IPS-18a (cell line): Measurements from ENCODE around the gene SLC4A1.
A peak's percentile ranks its signal among the peaks of the same experiment; 100 is the strongest.

ENCODE experiments used
- H3K27ac ChIP-seq: one replicate; pipeline ENCODE4 v1.5.1; 2013; ENCODE audit warnings: low read length
- H3K27me3 ChIP-seq: one replicate; pipeline ENCODE4 v1.6.1; 2013; ENCODE audit warnings: mild to moderate bottlenecking, low read length; ENCODE audit not compliant: control insufficient read depth, insufficient read depth
- H3K36me3 ChIP-seq: one replicate; pipeline ENCODE4 v1.6.1; 2013; ENCODE audit warnings: low read depth, low read length; ENCODE audit not compliant: control insufficient read depth
- H3K4me1 ChIP-seq: one replicate; pipeline ENCODE4 v1.6.1; 2013; ENCODE audit warnings: low read depth, low read length; ENCODE audit not compliant: control insufficient read depth
- H3K4me3 ChIP-seq: one replicate; pipeline ENCODE4 v1.5.1; 2013; ENCODE audit warnings: low read length
- H3K9ac ChIP-seq: one replicate; pipeline ENCODE4 v1.6.1; 2013; ENCODE audit warnings: mild to moderate bottlenecking, low read length, moderate library complexity
- H3K9me3 ChIP-seq: one replicate; pipeline ENCODE4 v1.6.1; 2013; ENCODE audit warnings: low read depth, low read length; ENCODE audit not compliant: control insufficient read depth

Gene SLC4A1

GRCh38 chr17:44207319-44207718 lies 60.6 kb downstream of the SLC4A1 start:
- peaks cover 3% of the 10 kb centered on the region for H3K4me1 ChIP-seq
- H3K9me3 ChIP-seq = no peaks in the 10 kb centered on the region
- H3K27me3 ChIP-seq = no peaks in the 10 kb centered on the region
- no peak overlapping the region for H3K27ac ChIP-seq
- H3K36me3 ChIP-seq = peaks cover 40% of the 10 kb centered on the region
- no peak overlapping the region for H3K4me3 ChIP-seq
- no peak overlapping the region for H3K9ac ChIP-seq

GRCh38 chr17:44206825-44207155 lies 61.1 kb downstream of the SLC4A1 start:
- H3K4me1 ChIP-seq = peaks cover 3% of the 10 kb centered on the region
- no peak overlapping the region for H3K9ac ChIP-seq
- no peaks in the 10 kb centered on the region for H3K27me3 ChIP-seq
- H3K27ac ChIP-seq = no peak overlapping the region
- H3K9me3 ChIP-seq = no peaks in the 10 kb centered on the region
- peaks cover 39% of the 10 kb centered on the region for H3K36me3 ChIP-seq
- H3K4me3 ChIP-seq = no peak overlapping the region

GRCh38 chr17:44205962-44206824 lies 61.7 kb downstream of the SLC4A1 start:
- peaks cover 33% of the 10 kb centered on the region for H3K36me3 ChIP-seq
- H3K9me3 ChIP-seq = no peaks in the 10 kb centered on the region
- H3K9ac ChIP-seq = no peak overlapping the region

GRCh38 chr17:44204441-44204882 lies 63.5 kb downstream of the SLC4A1 start:
- no peak overlapping the region for H3K4me3 ChIP-seq
- H3K9ac ChIP-seq = no peak overlapping the region
- no peak overlapping the region for H3K27ac ChIP-seq
- H3K27me3 ChIP-seq = no peaks in the 10 kb centered on the region
- H3K9me3 ChIP-seq = no peaks in the 10 kb centered on the region
- peaks cover 25% of the 10 kb centered on the region for H3K36me3 ChIP-seq
- peaks cover 7% of the 10 kb centered on the region for H3K4me1 ChIP-seq

More at GRCh38 chr17:44205962-44206824, 61.7 kb downstream of the SLC4A1 start:
- H3K27me3 ChIP-seq = no peaks in the 10 kb centered on the region
- no peak overlapping the region for H3K27ac ChIP-seq
- no peak overlapping the region for H3K4me3 ChIP-seq
- peaks cover 5% of the 10 kb centered on the region for H3K4me1 ChIP-seq

GRCh38 chr17:44203731-44204440 lies 64.0 kb downstream of the SLC4A1 start:
- no peak overlapping the region for H3K27ac ChIP-seq
- H3K27me3 ChIP-seq = no peaks in the 10 kb centered on the region
- peaks cover 7% of the 10 kb centered on the region for H3K4me1 ChIP-seq
- no peak overlapping the region for H3K4me3 ChIP-seq
- H3K36me3 ChIP-seq = peaks cover 19% of the 10 kb centered on the region
- no peak overlapping the region for H3K9ac ChIP-seq
- H3K9me3 ChIP-seq = no peaks in the 10 kb centered on the region

- peaks cover 13% of the 10 kb centered on the region for H3K4me1 ChIP-seq
- no peak overlapping the region for H3K27ac ChIP-seq
- H3K9ac ChIP-seq = no peak overlapping the region
- H3K9me3 ChIP-seq = no peaks in the 10 kb centered on the region
- H3K27me3 ChIP-seq = no peaks in the 10 kb centered on the region
- no peak overlapping the region for H3K4me3 ChIP-seq
- peaks cover 9% of the 10 kb centered on the region for H3K36me3 ChIP-seq
Measured at GRCh38 chr17:44202756-44203155, 65.2 kb downstream of the SLC4A1 start.

GRCh38 chr17:44200478-44201155 lies 67.3 kb downstream of the SLC4A1 start:
- Histone ChIP-seq H3K27ac (peak overlapping the region; percentile 74), H3K9me3 (no peaks in the 10 kb centered on the region), H3K27me3 (no peaks in the 10 kb centered on the region), H3K9ac (peak overlapping the region; percentile 70), H3K36me3 (peaks cover 15% of the 10 kb centered on the region), H3K4me3 (peak overlapping the region; percentile 68), H3K4me1 (peaks cover 13% of the 10 kb centered on the region)

GRCh38 chr17:44199553-44200477 lies 68.1 kb downstream of the SLC4A1 start, which contains the start of gene ATXN7L3:
Gene ATXN7L3 (minus strand): TSS chr17:44199884. CDS start chr17:44198070, 1,814 bp downstream.
- Histone ChIP-seq H3K27ac (peak within 1 kb of the TSS; percentile 74), H3K9me3 (no peaks in the 10 kb centered on the region), H3K36me3 (peaks cover 23% of the 10 kb centered on the region), H3K4me1 (peaks cover 13% of the 10 kb centered on the region), H3K27me3 (no peaks in the 10 kb centered on the region), H3K9ac (peak within 1 kb of the TSS; percentile 74), H3K4me3 (peak within 1 kb of the TSS; percentile 79)

- H3K4me3 ChIP-seq = peak overlapping the region; percentile 79
- H3K36me3 ChIP-seq = peaks cover 32% of the 10 kb centered on the region
- H3K27ac ChIP-seq = peak overlapping the region; percentile 24
- peak overlapping the region; percentile 74 for H3K9ac ChIP-seq
- no peaks in the 10 kb centered on the region for H3K27me3 ChIP-seq
- peaks cover 12% of the 10 kb centered on the region for H3K4me1 ChIP-seq
- no peaks in the 10 kb centered on the region for H3K9me3 ChIP-seq
Measured at GRCh38 chr17:44198721-44199552, 69.0 kb downstream of the SLC4A1 start.
